Trophoblast cell (in vitro differentiated cells and primary cell): Measurements from ENCODE around the gene GALNT18.

Source experiments
- DNase-seq, 2 donors: peaks; one replicate each; pipeline ENCODE4 v3.0.0-alpha.2; 2016
- H2AFZ ChIP-seq: 2 replicates; pipeline ENCODE4 v1.6.1; 2013; ENCODE audit warnings: low read length, moderate library complexity, mild to moderate bottlenecking; ENCODE audit not compliant: insufficient read depth, poor library complexity
- H2AK5ac ChIP-seq: 2 replicates; pipeline ENCODE4 v1.6.1; 2013; ENCODE audit warnings: mild to moderate bottlenecking, low read length
- H2BK120ac ChIP-seq: 2 replicates; pipeline ENCODE4 v1.6.1; 2013; ENCODE audit warnings: low read length, mild to moderate bottlenecking, moderate library complexity; ENCODE audit not compliant: insufficient read depth, poor library complexity
- H2BK12ac ChIP-seq: 2 replicates; pipeline ENCODE4 v1.6.1; 2013; ENCODE audit warnings: mild to moderate bottlenecking, low read length, moderate library complexity
- H2BK5ac ChIP-seq: 2 replicates; pipeline ENCODE4 v1.6.1; 2013; ENCODE audit warnings: low read length, low read depth, moderate library complexity, mild to moderate bottlenecking; ENCODE audit not compliant: poor library complexity
- H3K14ac ChIP-seq: 2 replicates; pipeline ENCODE4 v1.6.1; 2013; ENCODE audit warnings: mild to moderate bottlenecking, low read length
- H3K18ac ChIP-seq: 2 replicates; pipeline ENCODE4 v1.6.1; 2013; ENCODE audit warnings: mild to moderate bottlenecking, low read length
- H3K23ac ChIP-seq: 2 replicates; pipeline ENCODE4 v1.6.1; 2013; ENCODE audit warnings: low read length
- H3K27ac ChIP-seq: 2 replicates; pipeline ENCODE4 v1.5.1; 2013; ENCODE audit warnings: low read depth, mild to moderate bottlenecking, inconsistent platforms, low read length, moderate library complexity
- H3K27me3 ChIP-seq: 2 replicates; pipeline ENCODE4 v1.6.1; 2013; ENCODE audit warnings: inconsistent platforms, mild to moderate bottlenecking, low read length, moderate library complexity; ENCODE audit not compliant: insufficient read depth
- H3K36me3 ChIP-seq, 2 experiments: 1 replicate in 1 of 2; 2 replicates in 1 of 2; pipeline ENCODE4 v1.6.1; 2013; ENCODE audit warnings: low read length in 2 of 2, mild to moderate bottlenecking in 2 of 2, moderate library complexity in 1 of 2; ENCODE audit not compliant: insufficient read depth in 2 of 2, control insufficient read depth in 1 of 2
- H3K4ac ChIP-seq: 2 replicates; pipeline ENCODE4 v1.6.1; 2013; ENCODE audit warnings: low read depth, mild to moderate bottlenecking, low read length, moderate library complexity
- H3K4me1 ChIP-seq, 2 experiments: 1 replicate in 1 of 2; 2 replicates in 1 of 2; pipeline ENCODE4 v1.6.1; 2013; ENCODE audit warnings: low read length in 2 of 2, mild to moderate bottlenecking in 2 of 2, moderate library complexity in 1 of 2; ENCODE audit not compliant: insufficient read depth in 2 of 2, control insufficient read depth in 1 of 2
- H3K4me2 ChIP-seq: 2 replicates; pipeline ENCODE4 v1.6.1; 2013; ENCODE audit warnings: inconsistent platforms, mild to moderate bottlenecking, low read length, moderate library complexity
- H3K4me3 ChIP-seq: 2 replicates; pipeline ENCODE4 v1.5.1; 2013; ENCODE audit warnings: mild to moderate bottlenecking, low read depth, low read length, inconsistent platforms
- H3K79me1 ChIP-seq: one replicate; pipeline ENCODE4 v1.6.1; 2013; ENCODE audit warnings: low read length
- H3K79me2 ChIP-seq: 2 replicates; pipeline ENCODE4 v1.6.1; 2013; ENCODE audit warnings: low read length, mild to moderate bottlenecking; ENCODE audit not compliant: control insufficient read depth, insufficient read depth, poor library complexity
- H3K9ac ChIP-seq: 2 replicates; pipeline ENCODE4 v1.6.1; 2013; ENCODE audit warnings: mild to moderate bottlenecking, low read length
- H3K9me3 ChIP-seq: 2 replicates; pipeline ENCODE4 v1.6.1; 2013; ENCODE audit warnings: low read depth, mild to moderate bottlenecking, control low read depth, inconsistent platforms, low read length; ENCODE audit not compliant: insufficient read depth
- H4K12ac ChIP-seq: 2 replicates; pipeline ENCODE4 v1.6.1; 2013; ENCODE audit warnings: low read depth, mild to moderate bottlenecking, low read length, moderate library complexity
- H4K8ac ChIP-seq: 2 replicates; pipeline ENCODE4 v1.6.1; 2013; ENCODE audit warnings: low read depth, mild to moderate bottlenecking, low read length, moderate library complexity
- H4K91ac ChIP-seq: one replicate; pipeline ENCODE4 v1.6.1; 2013; ENCODE audit warnings: low read depth, mild to moderate bottlenecking, low read length, moderate library complexity
- WGBS: extraction: QIAGEN DNeasy Blood & Tissue Kit; methylation state at CpG from one replicate; pipeline ENCODE4 v1.1.7; 2013; ENCODE audit warnings: missing lambda C conversion rate; ENCODE audit not compliant: insufficient read length, insufficient coverage; ENCODE audit errors: extremely low coverage; 5-methylcytosine and 5-hydroxymethylcytosine counted together

The GALNT18 gene

DNA sequence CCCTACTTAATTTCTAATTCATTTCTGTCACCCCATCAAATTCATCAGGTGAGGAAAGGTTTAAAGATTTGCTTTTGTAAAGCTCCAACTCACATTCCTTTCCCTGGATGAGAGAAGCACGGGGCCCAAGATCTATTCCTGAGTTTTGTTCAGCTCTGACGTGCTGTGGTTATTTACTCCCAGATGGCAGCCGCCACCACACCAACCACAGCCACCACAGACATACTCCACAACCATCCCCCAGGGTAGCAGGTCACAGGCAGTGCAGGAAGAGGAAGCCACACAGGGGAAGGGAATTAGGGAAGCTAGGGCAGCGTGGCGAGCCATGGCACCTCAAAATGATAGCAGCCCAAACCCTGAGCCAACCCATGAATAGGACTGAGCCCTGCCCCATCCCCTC, 205.3 kb downstream of the GALNT18 start:
- Histone ChIP-seq H3K36me3 (no peaks in the 10 kb centered on the region), H4K91ac (no peak overlapping the region), H3K79me1 (peaks cover 6% of the 10 kb centered on the region), H2BK12ac (peak overlapping the region; percentile 34), H3K23ac (no peak overlapping the region), H4K12ac (no peak overlapping the region), H3K4me2 (no peak overlapping the region), H3K4me3 (no peak overlapping the region), H3K27ac (no peak overlapping the region), H3K79me2 (no peaks in the 10 kb centered on the region), H2BK5ac (no peak overlapping the region), H2BK120ac (no peak overlapping the region), H3K9ac (no peak overlapping the region), H4K8ac (no peak overlapping the region), H2AK5ac (peak overlapping the region; percentile 22), H3K4ac (no peak overlapping the region), H2AFZ (no peak overlapping the region), H3K14ac (no peak overlapping the region), H3K18ac (no peak overlapping the region), H3K9me3 (peaks cover 2% of the 10 kb centered on the region), H3K4me1 (peaks cover 17 to 22% of the 10 kb centered on the region in 2 experiments), H3K27me3 (no peaks in the 10 kb centered on the region)
- WGBS, result no CpG with 5 or more reads among the region's 5 CpGs
- no peak for DNase-seq

DNA sequence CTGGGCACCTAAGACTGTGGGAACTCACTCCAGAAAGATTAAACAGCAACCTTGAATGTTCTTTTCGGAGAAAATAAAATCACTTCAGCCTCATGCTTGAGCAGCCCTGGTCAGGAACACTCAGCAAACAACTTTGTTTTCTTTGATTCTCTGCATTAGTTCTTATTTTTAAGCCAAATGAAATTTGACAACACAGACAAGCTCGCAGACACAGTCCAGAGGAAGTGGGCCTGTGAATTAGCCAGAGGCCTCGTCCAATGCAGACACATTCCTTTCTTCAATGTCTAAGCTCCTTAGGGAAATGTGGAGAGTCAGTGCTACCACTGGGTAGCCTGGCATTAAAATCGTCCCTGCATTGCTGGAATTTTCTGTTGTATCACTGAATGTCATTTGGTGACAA, 205.9 kb downstream of the GALNT18 start:
- Histone ChIP-seq H2BK12ac (no peak overlapping the region), H3K36me3 (no peaks in the 10 kb centered on the region), H2AK5ac (no peak overlapping the region), H3K4ac (no peak overlapping the region), H3K4me1 (peaks cover 17 to 22% of the 10 kb centered on the region in 2 experiments), H3K4me3 (no peak overlapping the region), H2BK5ac (no peak overlapping the region), H3K18ac (no peak overlapping the region), H3K79me1 (peaks cover 6% of the 10 kb centered on the region), H4K91ac (no peak overlapping the region), H3K9ac (no peak overlapping the region), H4K8ac (no peak overlapping the region), H3K9me3 (peaks cover 2% of the 10 kb centered on the region), H3K23ac (no peak overlapping the region), H3K4me2 (no peak overlapping the region), H4K12ac (no peak overlapping the region), H3K27me3 (no peaks in the 10 kb centered on the region), H2AFZ (no peak overlapping the region), H3K79me2 (no peaks in the 10 kb centered on the region), H3K14ac (no peak overlapping the region), H2BK120ac (no peak overlapping the region), H3K27ac (no peak overlapping the region)
- no peak for DNase-seq
- no CpG with 5 or more reads among the region's 4 CpGs for WGBS

DNA sequence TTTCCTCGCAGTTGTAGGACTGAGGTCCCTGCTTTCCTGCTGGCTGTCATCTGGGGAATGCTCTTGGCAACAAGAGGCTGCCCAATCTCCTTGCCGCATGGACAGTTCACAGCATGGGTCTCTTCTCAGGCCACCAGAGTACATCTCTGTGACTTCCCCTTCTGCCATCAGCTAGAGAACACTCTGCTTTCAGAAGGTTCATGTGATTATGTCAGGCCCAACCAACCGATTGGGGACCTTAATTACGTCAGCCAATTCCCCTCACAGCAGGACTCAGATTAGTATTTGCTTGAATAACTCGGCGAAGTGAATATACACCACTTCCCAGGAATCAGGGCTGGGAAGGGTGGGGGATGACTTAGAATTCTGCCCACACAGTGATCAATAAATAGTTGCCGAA, 206.8 kb downstream of the GALNT18 start:
- no peak overlapping the region for H4K91ac ChIP-seq
- H3K4me2 ChIP-seq, result no peak overlapping the region
- H2BK5ac ChIP-seq, result no peak overlapping the region
- no peak overlapping the region for H3K18ac ChIP-seq
- no peaks in the 10 kb centered on the region for H3K79me2 ChIP-seq
- DNase-seq, result no peak
- no peak overlapping the region for H4K8ac ChIP-seq
- no CpG with 5 or more reads among the region's 7 CpGs for WGBS
- H3K27ac ChIP-seq, result no peak overlapping the region
- H3K4ac ChIP-seq, result no peak overlapping the region
- H3K4me3 ChIP-seq, result no peak overlapping the region
- H3K14ac ChIP-seq, result no peak overlapping the region
- H2AK5ac ChIP-seq, result no peak overlapping the region
- no peak overlapping the region for H3K23ac ChIP-seq
- no peak overlapping the region for H3K9ac ChIP-seq
- no peak overlapping the region for H2BK120ac ChIP-seq
- H3K36me3 ChIP-seq, result no peaks in the 10 kb centered on the region
- no peak overlapping the region for H2AFZ ChIP-seq
- H2BK12ac ChIP-seq, result peak overlapping the region; percentile 55
- peaks cover 23 to 25% of the 10 kb centered on the region in 2 experiments for H3K4me1 ChIP-seq
- H3K9me3 ChIP-seq, result peaks cover 2% of the 10 kb centered on the region
- H4K12ac ChIP-seq, result no peak overlapping the region
- no peaks in the 10 kb centered on the region for H3K27me3 ChIP-seq
- H3K79me1 ChIP-seq, result peaks cover 6% of the 10 kb centered on the region

DNA sequence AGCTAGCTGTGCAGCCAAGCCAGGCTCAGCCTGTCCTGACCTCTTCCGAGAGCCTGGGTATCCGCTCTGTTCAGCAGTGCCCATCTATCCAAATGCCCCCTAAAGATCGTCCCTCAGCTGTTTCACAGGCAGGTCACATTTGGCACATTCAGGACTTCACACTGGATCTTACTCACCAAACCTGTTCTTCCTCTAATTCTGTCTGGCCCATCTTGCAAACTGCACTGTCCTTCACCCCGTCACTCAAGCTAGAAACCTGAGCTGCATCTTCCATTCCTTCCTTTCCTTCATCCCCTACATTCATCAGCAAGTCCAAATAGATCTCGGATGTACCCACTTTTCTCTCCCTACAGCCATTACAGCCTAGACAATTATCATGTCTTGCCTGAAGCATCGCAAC, 208.0 kb downstream of the GALNT18 start:
- H3K4ac ChIP-seq, result no peak overlapping the region
- no peak overlapping the region for H2AK5ac ChIP-seq
- H3K4me3 ChIP-seq, result no peak overlapping the region
- WGBS, result no CpG with 5 or more reads among the region's 6 CpGs
- H3K14ac ChIP-seq, result no peak overlapping the region
- H3K27ac ChIP-seq, result no peak overlapping the region
- no peak overlapping the region for H2AFZ ChIP-seq
- peaks cover 35 to 37% of the 10 kb centered on the region in 2 experiments for H3K4me1 ChIP-seq
- no peaks in the 10 kb centered on the region for H3K36me3 ChIP-seq
- no peak overlapping the region for H4K91ac ChIP-seq
- no peak overlapping the region for H3K18ac ChIP-seq
- H3K79me1 ChIP-seq, result peaks cover 6% of the 10 kb centered on the region
- DNase-seq, result peak in 1 of 2 donors; percentile 55
- no peak overlapping the region for H2BK5ac ChIP-seq
- H3K4me2 ChIP-seq, result no peak overlapping the region
- no peak overlapping the region for H4K12ac ChIP-seq
- H3K79me2 ChIP-seq, result no peaks in the 10 kb centered on the region
- no peak overlapping the region for H2BK12ac ChIP-seq
- no peak overlapping the region for H4K8ac ChIP-seq
- no peak overlapping the region for H2BK120ac ChIP-seq
- no peaks in the 10 kb centered on the region for H3K27me3 ChIP-seq
- H3K9me3 ChIP-seq, result peaks cover 2% of the 10 kb centered on the region
- H3K23ac ChIP-seq, result no peak overlapping the region
- H3K9ac ChIP-seq, result no peak overlapping the region
